T47D (cell line): Measurements from ENCODE around the gene AADAT.
A peak's percentile ranks its signal among the peaks of the same experiment; 100 is the strongest.

ENCODE experiments used
- DNase-seq, 2 experiments: peaks; one replicate each; pipeline versions ENCODE4 v3.0.0 to v3.0.0-alpha.2; 2011 to 2012; ENCODE audit warnings: low read depth in 1 of 2, low spot score in 1 of 2
- JUND ChIP-seq: IDR thresholded peaks from 2 replicates; pipeline ENCODE4 v1.6.1; 2012; ENCODE audit warnings: low read depth
- in situ Hi-C: cut with HindIII; loops from 2 replicates; pipeline ENCODE4 v1.10.0; 2016; ENCODE audit warnings: low sequenced_read_pairs, low pct_unique_long_range_greater_than_20kb

The AADAT gene

DNA sequence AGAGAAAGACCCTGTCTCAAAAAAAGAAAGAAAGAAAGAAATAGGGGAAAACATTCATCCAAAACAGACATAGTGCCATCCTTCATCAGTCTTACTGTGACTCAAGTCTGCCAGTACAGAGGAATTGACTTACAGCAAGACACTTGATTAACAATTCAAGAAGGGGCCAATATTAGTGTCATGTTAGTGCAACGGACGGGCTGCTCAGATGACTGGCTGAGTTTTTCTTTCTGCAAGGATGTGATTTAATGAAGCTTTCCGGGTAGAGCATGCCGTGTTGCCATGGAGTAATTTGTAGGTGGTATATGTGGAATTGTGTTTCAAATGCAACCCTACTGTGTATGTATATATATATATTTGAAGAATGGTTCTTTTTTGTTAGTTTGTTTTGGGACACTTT, 51.0 kb downstream of the AADAT start:
- in situ Hi-C loops = no loop called here

DNA sequence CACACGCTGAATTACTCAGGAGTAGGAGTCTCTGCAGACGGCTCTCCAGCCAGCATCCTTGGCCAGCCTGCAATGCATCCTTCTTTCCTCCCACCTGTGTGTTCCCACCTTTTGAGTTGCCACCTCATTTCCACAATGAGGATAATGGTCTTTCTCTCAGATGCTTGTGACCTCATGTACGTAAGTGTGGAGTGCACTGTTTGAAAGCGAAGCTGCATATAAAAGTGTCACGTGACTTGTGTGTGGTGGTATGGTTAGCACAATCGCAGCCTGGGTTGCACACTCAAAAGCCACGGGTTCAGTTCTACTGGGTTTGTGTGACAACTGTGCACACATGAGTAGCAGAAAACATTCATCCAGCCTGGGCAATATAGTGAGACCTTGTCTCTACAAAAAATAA, 51.5 kb downstream of the AADAT start:
- TF ChIP-seq JUND = no peak
- in situ Hi-C loops = no loop called here
- no peak for DNase-seq

More for the DNA sequence above, 51.0 kb downstream of the AADAT start:
- no peak for TF ChIP-seq JUND
- no peak for DNase-seq

DNA sequence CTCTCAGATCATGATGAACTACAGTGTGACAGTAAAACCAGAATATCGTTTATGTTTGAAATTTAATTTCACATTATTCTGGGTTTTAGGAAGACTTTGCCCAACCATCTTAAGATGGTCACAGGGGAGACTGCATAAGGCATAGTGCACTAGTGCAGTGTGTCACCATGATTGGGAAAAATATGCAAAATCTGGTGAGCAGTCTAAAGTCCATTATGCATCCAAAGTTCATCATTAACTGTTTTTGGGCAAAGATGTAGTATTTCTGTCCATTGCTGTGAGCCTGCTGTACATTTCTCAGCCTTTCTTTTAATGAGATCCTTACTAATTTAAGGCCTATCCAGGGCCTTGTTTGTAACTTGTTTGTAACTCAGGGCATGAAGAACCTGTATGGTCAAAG, 52.3 kb downstream of the AADAT start:
- in situ Hi-C loops = no loop called here
- no peak for TF ChIP-seq JUND
- DNase-seq = no peak

DNA sequence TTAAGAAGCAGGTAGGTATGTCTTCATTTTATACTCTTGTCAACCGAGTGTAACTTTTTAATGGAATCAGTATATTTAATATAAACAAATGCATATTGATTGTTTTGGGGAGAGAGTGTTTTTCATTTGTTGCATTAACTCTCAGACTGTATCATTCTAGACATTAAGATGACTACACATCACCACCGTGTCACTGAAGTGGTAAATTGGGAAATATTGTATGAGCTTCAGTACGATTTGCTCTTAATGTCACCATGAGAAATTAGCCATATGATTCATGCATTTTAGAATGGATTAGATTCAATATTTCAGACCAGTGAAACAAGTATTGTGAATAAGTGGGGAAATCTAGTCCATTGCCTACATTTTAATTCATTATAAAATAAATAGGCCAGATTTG, 53.9 kb downstream of the AADAT start:
- in situ Hi-C loops = no loop called here
- no peak for TF ChIP-seq JUND
- DNase-seq = no peak

DNA sequence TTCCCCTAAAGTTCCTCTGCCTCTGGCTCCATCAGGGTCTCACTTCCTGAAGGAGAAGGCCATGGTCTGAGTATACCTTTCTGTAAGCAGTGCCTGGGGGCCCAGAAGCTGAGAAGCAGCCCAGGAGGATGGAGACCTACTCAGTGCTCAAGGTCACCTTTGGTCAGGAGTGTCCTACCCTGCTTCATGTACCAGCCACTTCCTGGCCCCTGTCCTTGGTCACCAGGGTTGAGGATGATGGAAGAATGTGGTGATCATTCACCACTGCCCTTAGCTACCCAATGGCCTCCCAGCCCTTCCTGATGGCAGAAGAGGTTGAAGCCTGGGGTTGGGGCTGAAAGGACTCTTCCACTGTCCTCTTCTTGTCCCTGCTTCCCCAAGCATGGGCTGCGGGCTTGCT, 54.5 kb downstream of the AADAT start:
- no peak for DNase-seq
- TF ChIP-seq JUND = no peak
- in situ Hi-C loops = no loop called here

DNA sequence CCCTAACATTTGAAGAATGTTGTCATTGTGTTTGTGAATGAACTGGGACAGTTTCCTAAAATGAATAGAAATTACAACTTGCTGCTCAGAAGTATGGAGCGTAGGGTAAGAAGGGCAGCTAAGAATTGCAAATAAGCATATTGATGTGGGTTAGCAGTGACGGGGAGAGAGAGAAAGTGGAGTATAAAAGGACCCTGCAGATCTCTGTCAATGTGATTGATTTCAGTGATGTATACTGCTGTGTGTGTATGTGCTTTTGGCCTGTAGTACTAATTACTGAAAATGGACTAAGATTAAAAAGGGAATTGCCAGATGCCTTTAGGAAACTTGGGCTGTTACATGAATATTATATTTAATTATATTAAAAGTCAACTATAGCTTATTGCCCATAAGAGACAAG, 55.8 kb downstream of the AADAT start:
- DNase-seq = no peak
- no peak for TF ChIP-seq JUND
- in situ Hi-C loops = no loop called here

DNA sequence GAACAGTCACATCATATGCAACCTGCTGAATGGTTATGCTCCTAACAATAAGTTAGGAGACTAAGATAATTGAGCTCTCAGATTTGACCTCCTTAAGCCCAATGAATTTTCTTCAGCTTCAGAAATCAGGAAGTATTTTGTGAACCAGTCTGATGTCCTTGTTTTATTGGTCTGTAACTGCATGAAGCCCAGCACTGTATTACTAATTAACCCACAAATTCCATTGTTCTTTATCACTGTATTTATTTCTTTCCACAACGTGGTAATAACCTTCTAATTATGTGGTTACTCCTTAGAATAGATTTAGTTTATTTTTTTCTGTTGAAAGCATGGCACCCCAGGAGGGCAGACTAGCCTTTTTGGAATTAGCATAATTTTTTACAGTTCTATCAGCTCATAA, 59.6 kb downstream of the AADAT start:
- no peak for TF ChIP-seq JUND
- no peak for DNase-seq
- in situ Hi-C loops = no loop called here

DNA sequence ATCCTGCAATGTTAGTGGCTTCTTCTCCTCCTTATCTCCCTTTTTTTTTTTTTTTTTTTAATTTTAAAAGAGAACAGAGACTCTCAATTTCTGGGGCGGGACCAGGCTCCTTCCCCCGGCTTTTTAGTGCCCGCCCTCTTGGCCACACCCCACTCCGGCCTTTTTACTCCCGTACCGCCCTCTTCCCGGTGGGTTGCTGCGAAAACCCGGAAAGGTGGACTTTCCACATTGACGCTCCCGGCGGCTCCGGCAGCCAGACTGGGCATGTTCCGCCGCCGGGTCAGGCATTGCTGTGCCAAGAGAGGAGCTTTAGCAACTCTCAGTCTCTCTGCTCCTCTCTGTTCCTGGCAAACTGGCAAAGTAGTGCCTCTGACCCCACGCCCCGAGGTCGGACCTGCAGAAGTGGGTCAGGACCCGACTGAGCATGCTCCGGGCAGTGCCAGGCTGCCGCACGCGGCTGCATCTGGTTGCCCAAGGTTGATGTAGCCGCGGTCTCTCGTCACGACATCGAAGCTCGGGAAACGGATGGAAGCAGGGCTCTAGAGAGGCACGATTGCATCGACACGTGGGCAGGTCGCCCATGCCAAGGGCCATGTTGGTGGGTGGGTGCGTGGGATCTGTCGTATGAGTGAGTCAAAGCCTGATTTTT, 62.5 kb downstream of the AADAT start:
- peak; percentile 69 to 95 for DNase-seq
- in situ Hi-C loops = no loop called here
- no peak for TF ChIP-seq JUND

DNA sequence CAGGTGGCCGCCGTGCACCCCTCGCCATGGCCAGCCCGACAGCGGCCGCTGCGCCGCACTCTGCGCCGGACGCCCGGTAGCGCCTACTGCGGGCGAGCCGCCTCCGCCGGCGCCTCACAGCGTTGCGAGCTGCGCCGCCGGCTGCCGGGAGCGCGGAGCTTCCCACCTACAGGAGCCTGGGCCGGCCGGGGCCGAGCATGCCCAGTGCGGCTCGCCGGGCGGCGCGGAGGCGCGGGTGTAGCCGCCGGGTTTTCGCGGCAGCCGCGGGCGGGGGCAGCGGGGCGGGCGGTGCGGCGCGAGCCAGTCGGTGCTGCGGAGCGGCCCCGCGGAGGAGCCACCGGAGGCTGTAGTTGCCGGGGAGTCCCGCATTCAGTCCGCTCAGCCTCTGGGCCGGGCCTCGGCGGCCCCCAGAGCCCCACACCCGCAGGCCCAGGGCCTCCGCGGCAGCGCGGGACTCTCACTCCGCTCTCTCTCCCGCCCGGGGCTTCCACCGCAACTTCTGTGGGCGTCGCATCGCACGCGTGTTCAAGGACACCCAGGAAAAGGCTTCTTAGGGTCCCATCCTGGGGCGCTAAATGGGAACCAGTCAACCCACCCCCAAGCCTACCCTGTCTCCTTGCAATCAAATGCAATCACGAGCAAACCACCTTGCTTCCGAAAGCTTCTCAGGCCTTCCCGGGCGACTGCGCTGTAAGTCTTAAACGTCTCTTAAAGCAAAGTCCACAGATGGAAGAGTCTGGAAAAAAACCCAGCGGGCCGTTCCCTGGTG, 63.3 kb downstream of the AADAT start, which contains the start of gene MFAP3L:
MFAP3L (minus strand) TSS at position 143 of the 769 bp plus-strand sequence. CDS start 20,518 bp downstream, outside the sequence.
- peak; percentile 82 to 90 for DNase-seq
- no peak for TF ChIP-seq JUND
- in situ Hi-C loops = no loop called here

DNA sequence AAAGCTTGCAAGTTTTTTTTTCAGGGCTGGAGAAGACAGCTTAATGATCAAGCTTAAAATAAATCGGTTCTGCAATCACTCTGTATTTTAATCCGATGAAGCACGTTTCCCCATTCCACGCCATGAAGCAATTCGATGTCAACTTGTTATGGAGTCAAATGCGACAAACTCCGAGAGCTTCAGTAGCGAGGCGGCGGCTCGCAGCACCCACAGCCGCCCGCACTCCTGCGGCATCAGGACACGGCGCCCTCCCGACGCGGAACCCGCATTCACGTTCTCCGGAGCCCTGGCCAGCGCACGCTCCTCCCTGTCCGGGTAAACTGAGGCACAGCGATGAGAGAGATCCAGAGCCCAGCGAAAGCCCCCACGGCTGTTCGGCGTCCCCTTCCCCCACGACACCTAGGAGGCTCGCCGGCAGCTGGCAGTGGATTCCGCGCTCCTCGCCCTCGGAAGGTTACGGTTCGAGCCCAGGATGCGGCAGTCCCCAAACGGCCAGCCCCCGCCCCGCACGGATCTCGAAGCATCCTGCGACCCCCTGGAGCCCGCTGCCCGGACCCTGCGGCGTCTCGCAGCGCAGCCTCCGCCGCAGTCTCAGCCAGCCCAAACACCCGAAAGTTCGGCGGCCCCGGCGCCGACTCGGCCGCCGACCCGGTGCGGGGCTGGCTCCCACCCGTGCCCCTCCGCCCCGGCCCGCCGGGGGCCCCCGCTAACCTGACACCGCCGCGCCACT, 64.1 kb downstream of the AADAT start:
- no peak for TF ChIP-seq JUND
- DNase-seq = peak; percentile 5 to 21
- in situ Hi-C loops = no loop called here

DNA sequence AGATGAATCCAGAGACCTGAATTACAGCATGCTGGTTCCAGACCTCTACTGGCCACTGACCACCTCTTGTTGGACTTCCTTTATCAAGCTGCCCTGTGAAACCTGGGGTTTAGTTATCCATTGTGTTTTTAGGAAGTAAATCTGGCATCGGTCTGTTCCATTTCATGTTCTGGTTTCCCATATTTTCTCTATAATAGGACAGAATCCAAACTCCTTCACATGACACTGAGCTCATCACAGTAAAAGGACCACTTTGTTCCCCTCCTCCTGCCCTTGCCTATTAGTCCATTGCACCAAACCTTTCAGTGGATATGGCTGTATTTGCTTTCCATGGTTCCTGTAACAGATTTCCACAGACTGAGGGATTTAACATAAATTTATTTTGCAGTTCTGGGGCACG, 67.5 kb downstream of the AADAT start:
- in situ Hi-C loops = no loop called here
- DNase-seq = no peak
- TF ChIP-seq JUND = no peak

DNA sequence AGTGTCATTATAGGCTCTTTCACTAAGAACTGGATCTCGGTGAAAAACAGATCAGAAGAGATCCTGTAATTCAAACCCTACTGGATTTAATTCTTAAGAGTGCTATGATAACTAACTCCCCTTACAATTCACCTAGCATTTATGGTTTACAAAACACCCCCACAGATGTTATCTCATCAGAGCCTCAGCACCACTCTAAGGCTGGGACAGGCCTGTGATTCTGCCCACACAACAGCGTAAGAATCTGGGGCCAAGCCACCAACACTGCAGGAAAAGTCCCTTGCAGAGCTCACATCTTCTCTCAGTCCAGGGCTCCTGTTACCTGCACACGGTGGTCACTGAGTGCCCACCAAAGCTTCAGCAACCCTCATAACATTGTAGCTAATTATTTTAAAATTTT, 72.5 kb downstream of the AADAT start:
- in situ Hi-C loops = no loop called here
- DNase-seq = no peak
- no peak for TF ChIP-seq JUND

DNA sequence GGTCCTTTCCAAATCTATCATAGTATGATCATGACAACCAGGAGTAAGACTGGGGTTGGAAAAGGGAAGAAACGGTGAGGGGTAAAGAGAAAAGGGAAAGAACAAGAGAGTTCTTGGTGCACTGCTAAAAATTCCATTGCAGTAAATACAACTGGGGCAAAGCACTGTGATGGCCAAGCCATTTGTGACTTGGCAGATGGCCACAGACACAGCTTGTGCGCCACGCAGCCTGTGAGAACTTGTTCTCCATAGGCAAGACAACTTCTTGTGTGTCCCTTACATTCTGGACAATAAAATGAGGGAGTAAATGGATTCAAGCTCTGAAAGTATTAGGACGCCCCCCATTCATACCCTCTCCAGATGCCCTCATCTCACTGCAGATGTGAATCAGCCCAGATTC, 74.5 kb downstream of the AADAT start:
- no peak for DNase-seq
- in situ Hi-C loops = no loop called here
- TF ChIP-seq JUND = no peak
